HepG2 (cell line): ENCODE data around the gene TXNRD1. TPM values are rescaled to one million over a fixed set of nuclear protein-coding genes. Genes with fewer than 3 reads are reported as not detected.

ENCODE experiments used
- ATAC-seq: fragments of 200-7000 bp; cut with Tn5 transposase; 3 replicates; pipeline ENCODE4 v1.9.1; 2020; ENCODE audit warnings: mild to moderate bottlenecking, moderate library complexity
- BruUV-seq: library from RNA; stranded (reverse); fragments of 400-500 nt; replicated peaks from 2 replicates; lab custom pipeline; 2021; lab: Mats Ljungman, UMichigan
- CTCF ChIA-PET: fragments of 300-600 bp; formaldehyde crosslinking; extraction: SDS; loops from one replicate; lab custom pipeline; 2021; ENCODE audit warnings: low total read pairs, inconsistent platforms, low intra/inter-chr PET ratio; lab: Yijun Ruan, JAX
- POLR2A ChIA-PET: fragments of 350-600 bp; sonication (Branson Sonifier 250); formaldehyde crosslinking; loops from one replicate; lab custom pipeline; 2020; ENCODE audit warnings: antibody characterized with exemption, inconsistent platforms; lab: Yijun Ruan, JAX
- DNase-seq: peaks from one replicate; pipeline ENCODE4 v3.0.0-alpha.2; 2015; ENCODE audit warnings: low spot score
- FAIRE-seq: peaks from 3 replicates; lab custom pipeline; 2011; peaks lifted over from hg19 to GRCh38; lab: Jason Lieb, UNC
- H2AFZ ChIP-seq: one replicate; pipeline ENCODE4 v1.6.1; 2011; ENCODE audit warnings: low read length, inconsistent platforms
- H3K27ac ChIP-seq: fragments of 300-600 bp; 3 replicates; pipeline ENCODE4 v1.8.0; 2011; ENCODE audit warnings: mixed run types, mild to moderate bottlenecking, mixed read lengths, low read length, inconsistent platforms; ENCODE audit not compliant: insufficient read depth; ENCODE audit errors: extremely low read length
- H3K27me3 ChIP-seq, 2 experiments: fragments of 200-600 bp in 1 of 2; 2 replicates in 1 of 2; 3 replicates in 1 of 2; pipeline versions ENCODE4 v1.6.0 to v1.8.0; 2011; ENCODE audit warnings: low read length in 2 of 2, mild to moderate bottlenecking in 2 of 2, moderate library complexity in 2 of 2, inconsistent platforms in 1 of 2; ENCODE audit not compliant: insufficient read depth in 2 of 2, control insufficient read depth in 1 of 2
- H3K36me3 ChIP-seq, 2 experiments: fragments of 200-600 bp in 1 of 2; replicated peaks in 1 of 2; 2 replicates in 1 of 2; 3 replicates in 1 of 2; pipeline versions ENCODE4 v1.5.1 to v1.8.0; 2011; ENCODE audit warnings: low read length in 2 of 2, inconsistent platforms in 1 of 2; ENCODE audit not compliant: insufficient read depth in 2 of 2, control insufficient read depth in 1 of 2
- H3K4me1 ChIP-seq: 2 replicates; pipeline ENCODE4 v1.5.1; 2012; ENCODE audit warnings: low read length, inconsistent platforms; ENCODE audit not compliant: insufficient read depth
- H3K4me2 ChIP-seq: 2 replicates; pipeline ENCODE4 v1.6.0; 2011; ENCODE audit warnings: low read depth, low read length, inconsistent platforms
- H3K4me3 ChIP-seq, 3 experiments: fragments of 200-600 bp in 1 of 3; sonication (generic), shearing (Covaris generic) in 1 of 3; replicated peaks in 1 of 3; 2 replicates each; pipeline ENCODE4 v1.5.1; 2011 to 2016; ENCODE audit warnings: low read length in 3 of 3, inconsistent platforms in 2 of 3, low read depth in 2 of 3, mild to moderate bottlenecking in 2 of 3, control low read depth in 1 of 3, mixed read lengths in 1 of 3; ENCODE audit not compliant: insufficient read depth in 1 of 3
- H3K79me2 ChIP-seq: one replicate; pipeline ENCODE4 v1.6.1; 2011; ENCODE audit warnings: low read length, inconsistent platforms; ENCODE audit not compliant: insufficient read depth
- H3K9ac ChIP-seq: 2 replicates; pipeline ENCODE4 v1.6.0; 2011; ENCODE audit warnings: mild to moderate bottlenecking, low read depth, low read length, inconsistent platforms; ENCODE audit not compliant: insufficient read depth
- H3K9me3 ChIP-seq: 2 replicates; pipeline ENCODE4 v1.5.1; 2012; ENCODE audit warnings: mild to moderate bottlenecking, low read length
- H4K20me1 ChIP-seq: 2 replicates; pipeline ENCODE4 v1.6.0; 2011; ENCODE audit warnings: inconsistent platforms, mild to moderate bottlenecking, low read length, moderate library complexity; ENCODE audit not compliant: insufficient read depth
- ARID5B ChIP-seq: IDR thresholded peaks from 2 replicates; pipeline ENCODE4 v1.4.0; 2020; ENCODE audit warnings: mild to moderate bottlenecking, missing genetic modification reagents
- ARNTL ChIP-seq: sonication (generic); formaldehyde crosslinking; IDR thresholded peaks from 2 replicates; pipeline ENCODE4 v1.4.0; 2020; ENCODE audit warnings: mild to moderate bottlenecking, missing genetic modification reagents
- LBX2 ChIP-seq: sonication (generic); formaldehyde crosslinking; IDR thresholded peaks from 2 replicates; pipeline ENCODE4 v1.5.0; 2020; ENCODE audit warnings: missing genetic modification reagents, mild to moderate bottlenecking, borderline replicate concordance
- NFRKB ChIP-seq: fragments of 450-650 bp; IDR thresholded peaks from 2 replicates; pipeline ENCODE4 v1.6.1; 2017
- NR1H2 ChIP-seq: sonication (generic); formaldehyde crosslinking; IDR thresholded peaks from 2 replicates; pipeline ENCODE4 v1.8.1; 2022; ENCODE audit warnings: low read depth, missing genetic modification reagents, borderline replicate concordance
- SALL2 ChIP-seq: sonication (generic); formaldehyde crosslinking; IDR thresholded peaks from 2 replicates; pipeline ENCODE4 v1.8.1; 2023; ENCODE audit warnings: mild to moderate bottlenecking, missing genetic modification reagents, inconsistent platforms
- SAP130 ChIP-seq: IDR thresholded peaks from 2 replicates; pipeline ENCODE4 v1.6.1; 2016; ENCODE audit warnings: low read depth
- SOX6 ChIP-seq, 2 experiments: fragments of 450-650 bp in 1 of 2; sonication (generic) in 1 of 2; formaldehyde crosslinking in 1 of 2; IDR thresholded peaks; 2 replicates each; pipeline versions ENCODE4 v1.4.0 to v1.6.1; 2017 to 2020; ENCODE audit warnings: antibody characterized with exemption in 1 of 2, mild to moderate bottlenecking in 1 of 2, missing genetic modification reagents in 1 of 2
- TCF7L2 ChIP-seq: IDR thresholded peaks from 2 replicates; pipeline ENCODE4 v1.6.1; 2011; ENCODE audit warnings: mild to moderate bottlenecking, low read depth, low read length, moderate library complexity
- ZBTB26 ChIP-seq: IDR thresholded peaks from 2 replicates; pipeline ENCODE4 v1.6.1; 2016; ENCODE audit warnings: missing compliant biosample characterization, missing genetic modification reagents, borderline replicate concordance
- ZFYVE20 ChIP-seq: sonication (generic); formaldehyde crosslinking; IDR thresholded peaks from 2 replicates; pipeline ENCODE4 v1.8.0; 2023; ENCODE audit warnings: low read depth, mild to moderate bottlenecking, moderate library complexity, missing genetic modification reagents, borderline replicate concordance
- ZMYM3 ChIP-seq: sonication (generic); formaldehyde crosslinking; IDR thresholded peaks from 2 replicates; pipeline ENCODE4 v1.5.1; 2020; ENCODE audit warnings: mild to moderate bottlenecking, missing genetic modification reagents
- ZNF121 ChIP-seq: sonication (generic); formaldehyde crosslinking; IDR thresholded peaks from 2 replicates; pipeline ENCODE4 v1.5.0; 2020; ENCODE audit warnings: mild to moderate bottlenecking, missing genetic modification reagents
- ZNF138 ChIP-seq: sonication (generic); formaldehyde crosslinking; IDR thresholded peaks from 2 replicates; pipeline ENCODE4 v1.5.0; 2020; ENCODE audit warnings: mild to moderate bottlenecking, low read depth, missing genetic modification reagents
- ZNF225 ChIP-seq: sonication (generic); formaldehyde crosslinking; IDR thresholded peaks from 2 replicates; pipeline ENCODE4 v1.4.0; 2020; ENCODE audit warnings: mild to moderate bottlenecking, missing genetic modification reagents
- ZNF282 ChIP-seq: fragments of 450-650 bp; IDR thresholded peaks from 2 replicates; pipeline ENCODE4 v1.6.1; 2018; ENCODE audit not compliant: partially characterized antibody
- ZNF660 ChIP-seq: sonication (generic); formaldehyde crosslinking; IDR thresholded peaks from 2 replicates; pipeline ENCODE4 v1.5.1; 2020; ENCODE audit warnings: mild to moderate bottlenecking, low read depth, missing genetic modification reagents, borderline replicate concordance
- ZNF879 ChIP-seq: sonication (generic); formaldehyde crosslinking; IDR thresholded peaks from 2 replicates; pipeline ENCODE4 v1.8.1; 2023; ENCODE audit warnings: missing genetic modification reagents
- ZSCAN12 ChIP-seq: sonication (generic); formaldehyde crosslinking; IDR thresholded peaks from 2 replicates; pipeline ENCODE4 v1.9.0; 2021; ENCODE audit warnings: mild to moderate bottlenecking, missing genetic modification reagents
- ZSCAN22 ChIP-seq: sonication (generic); formaldehyde crosslinking; IDR thresholded peaks from 2 replicates; pipeline ENCODE4 v1.4.0; 2020; ENCODE audit warnings: mild to moderate bottlenecking, missing genetic modification reagents
- WGBS: methylation state at CpG from one replicate; pipeline ENCODE4 v1.1.6; 2017; ENCODE audit warnings: low lambda C conversion rate; 5-methylcytosine and 5-hydroxymethylcytosine counted together
- in situ Hi-C: cut with HindIII; loops from 2 replicates; pipeline ENCODE4 v1.10.0; 2017; ENCODE audit warnings: low pct_unique_long_range_greater_than_20kb; ENCODE audit not compliant: extremely low pct_ligation_motif_present
- intact Hi-C: fragments of 100-400 bp; cut with micrococcal nuclease; formaldehyde crosslinking; loops from one replicate; pipeline ENCODE4 v1.10.0; 2022; ENCODE audit not compliant: unreplicated experiment
- polyA plus RNA-seq, 8 experiments: library from polyadenylated mRNA; depleted of rRNA in 3 of 8; stranded (reverse) in 7 of 8; unstranded in 1 of 8; fragments of >200 nt; fragmentation: Illumina TruSeq in 4 of 8; extraction: Trizol in 4 of 8; gene quantifications; 2 replicates each; pipeline versions ENCODE4 v1.2.1 to v1.2.3, GENCODE V29; 2011 to 2016; ENCODE audit warnings: low read depth in 4 of 8, missing spikeins in 1 of 8, mixed read lengths in 1 of 8; ENCODE audit not compliant: insufficient read depth in 1 of 8
- total RNA-seq, 5 experiments: library from RNA; depleted of rRNA; stranded (reverse); fragments of >200 nt; fragmentation: Illumina TruSeq; extraction: Trizol; gene quantifications; 2 replicates each; pipeline ENCODE4 v1.2.3, GENCODE V29; 2016; ENCODE audit warnings: low read depth in 1 of 5

TXNRD1 gene
- total and polyA plus RNA-seq, 2 of the 13 experiments (the other 11 are each of a cell fraction or from before 2014, with no cell fraction given): 54.0 to 190 TPM

- no peak for TF ChIP-seq ARID5B (CRISPR knock-in tag)
- TF ChIP-seq NR1H2 (CRISPR knock-in tag): no peak
- no peak for TF ChIP-seq TCF7L2
- TF ChIP-seq ZSCAN12 (CRISPR knock-in tag): no peak
- TF ChIP-seq ZBTB26: no peak
Measured at GRCh38 chr12:104374806-104375205, 159.2 kb downstream of the TXNRD1 start (continued).

GRCh38 chr12:104375775-104376174 is 160.2 kb downstream of the TXNRD1 start:
- H3K9ac ChIP-seq: no peak overlapping the region
- ChIA-PET CTCF (no interaction called here), POLR2A (no interaction called here)
- intact Hi-C loops (no loop called here), in situ Hi-C loops (loop anchor here (5.0 kb wide), 1 partner anchor 682 kb away; no protein-coding TSS in a partner anchor)
- DNase-seq (no peak), ATAC-seq (no peak), FAIRE-seq (no peak)
- no peak overlapping the region for H2AFZ ChIP-seq
- H3K9me3 ChIP-seq: no peaks in the 10 kb centered on the region
- no peaks in the 10 kb centered on the region for H3K36me3 ChIP-seq
- 35% methylated on average over 4 of the region's 4 CpGs for WGBS
- no peak overlapping the region for H3K4me2 ChIP-seq
- no peak overlapping the region for H3K4me3 ChIP-seq
- no peaks in the 10 kb centered on the region for H4K20me1 ChIP-seq
- no TSS peak for BruUV-seq
- H3K27ac ChIP-seq: no peak overlapping the region
- H3K79me2 ChIP-seq: no peaks in the 10 kb centered on the region
- H3K4me1 ChIP-seq: no peaks in the 10 kb centered on the region
- no peaks in the 10 kb centered on the region; a peak in 2 of 5 replicates for H3K27me3 ChIP-seq
- no peak for TF ChIP-seq SALL2 (CRISPR knock-in tag)
- no peak for TF ChIP-seq ZNF282
- no peak for TF ChIP-seq ARNTL
- no peak for TF ChIP-seq ZNF138 (CRISPR knock-in tag)
- no peak for TF ChIP-seq ZMYM3 (CRISPR knock-in tag)
- TF ChIP-seq ZNF121 (CRISPR knock-in tag): no peak
- TF ChIP-seq LBX2 (CRISPR knock-in tag): no peak
- TF ChIP-seq ZSCAN22 (CRISPR knock-in tag): no peak
- TF ChIP-seq ZNF879 (CRISPR knock-in tag): no peak
- no peak for TF ChIP-seq SOX6 (IDR thresholded peaks at IDR 0.05)
- no peak for TF ChIP-seq SOX6 (CRISPR knock-in tag; IDR thresholded peaks at IDR 0.05)
- TF ChIP-seq SAP130 (CRISPR knock-in tag): no peak
- no peak for TF ChIP-seq ZFYVE20 (CRISPR knock-in tag)
- no peak for TF ChIP-seq ZNF660 (CRISPR knock-in tag)
- TF ChIP-seq ZNF225 (CRISPR knock-in tag): no peak
- TF ChIP-seq NFRKB: no peak
